Ovary (tissue), 3 donors: ENCODE measurements around the gene USP36.

Experiments
- EP300 ChIP-seq: sonication (generic); formaldehyde crosslinking; IDR thresholded peaks from one replicate; pipeline ENCODE4 v1.6.1; 2017; ENCODE audit warnings: antibody characterized with exemption
- POLR2A ChIP-seq: fragments of 450-650 bp; IDR thresholded peaks from one replicate; pipeline ENCODE4 v1.6.1; 2017; ENCODE audit warnings: antibody characterized with exemption, mild to moderate bottlenecking, moderate library complexity
- TF ChIP-seq, protein P1 (sequence below), 3 donors: fragments of 450-650 bp in 2 of 3; fragments of 200-600 bp in 1 of 3; IDR thresholded peaks; one replicate each; pipeline versions ENCODE4 v1.5.1 to v1.8.0; 2016 to 2022; ENCODE audit warnings: antibody characterized with exemption in 3 of 3, mild to moderate bottlenecking in 1 of 3
- donor health status: DM: no; HTN: no; CAD: no.

DNA sequence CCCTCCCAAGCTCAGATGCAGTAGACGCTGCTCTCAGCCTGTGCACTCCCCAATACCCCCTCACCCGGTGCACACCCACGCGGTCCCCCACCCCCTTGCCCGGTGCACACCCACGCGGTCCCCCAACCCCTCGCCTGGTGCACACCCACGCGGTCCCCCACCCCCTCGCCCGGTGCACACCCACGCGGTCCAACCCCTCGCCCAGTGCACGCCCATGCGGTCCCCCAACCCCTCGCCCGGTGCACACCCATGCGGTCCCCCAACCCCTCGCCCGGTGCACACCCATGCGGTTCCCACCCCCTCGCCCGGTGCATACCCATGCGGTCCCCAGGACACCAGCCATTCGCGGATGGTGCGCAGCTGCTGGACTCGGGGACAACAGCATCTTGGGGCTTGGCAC is 38.6 kb downstream of the USP36 start:
- TF ChIP-seq, protein P1, sequence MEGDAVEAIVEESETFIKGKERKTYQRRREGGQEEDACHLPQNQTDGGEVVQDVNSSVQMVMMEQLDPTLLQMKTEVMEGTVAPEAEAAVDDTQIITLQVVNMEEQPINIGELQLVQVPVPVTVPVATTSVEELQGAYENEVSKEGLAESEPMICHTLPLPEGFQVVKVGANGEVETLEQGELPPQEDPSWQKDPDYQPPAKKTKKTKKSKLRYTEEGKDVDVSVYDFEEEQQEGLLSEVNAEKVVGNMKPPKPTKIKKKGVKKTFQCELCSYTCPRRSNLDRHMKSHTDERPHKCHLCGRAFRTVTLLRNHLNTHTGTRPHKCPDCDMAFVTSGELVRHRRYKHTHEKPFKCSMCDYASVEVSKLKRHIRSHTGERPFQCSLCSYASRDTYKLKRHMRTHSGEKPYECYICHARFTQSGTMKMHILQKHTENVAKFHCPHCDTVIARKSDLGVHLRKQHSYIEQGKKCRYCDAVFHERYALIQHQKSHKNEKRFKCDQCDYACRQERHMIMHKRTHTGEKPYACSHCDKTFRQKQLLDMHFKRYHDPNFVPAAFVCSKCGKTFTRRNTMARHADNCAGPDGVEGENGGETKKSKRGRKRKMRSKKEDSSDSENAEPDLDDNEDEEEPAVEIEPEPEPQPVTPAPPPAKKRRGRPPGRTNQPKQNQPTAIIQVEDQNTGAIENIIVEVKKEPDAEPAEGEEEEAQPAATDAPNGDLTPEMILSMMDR (IDR thresholded peaks at IDR 0.05) = no peak
- TF ChIP-seq POLR2A = no peak
- no peak for TF ChIP-seq EP300
